ENCODE data around the gene WDCP.
"Not testable (repeated sequence)": the region's sequence is repeated elsewhere in the genome, so short reads cannot be mapped to it uniquely, and the experiment has no call there.

The WDCP gene

DNA sequence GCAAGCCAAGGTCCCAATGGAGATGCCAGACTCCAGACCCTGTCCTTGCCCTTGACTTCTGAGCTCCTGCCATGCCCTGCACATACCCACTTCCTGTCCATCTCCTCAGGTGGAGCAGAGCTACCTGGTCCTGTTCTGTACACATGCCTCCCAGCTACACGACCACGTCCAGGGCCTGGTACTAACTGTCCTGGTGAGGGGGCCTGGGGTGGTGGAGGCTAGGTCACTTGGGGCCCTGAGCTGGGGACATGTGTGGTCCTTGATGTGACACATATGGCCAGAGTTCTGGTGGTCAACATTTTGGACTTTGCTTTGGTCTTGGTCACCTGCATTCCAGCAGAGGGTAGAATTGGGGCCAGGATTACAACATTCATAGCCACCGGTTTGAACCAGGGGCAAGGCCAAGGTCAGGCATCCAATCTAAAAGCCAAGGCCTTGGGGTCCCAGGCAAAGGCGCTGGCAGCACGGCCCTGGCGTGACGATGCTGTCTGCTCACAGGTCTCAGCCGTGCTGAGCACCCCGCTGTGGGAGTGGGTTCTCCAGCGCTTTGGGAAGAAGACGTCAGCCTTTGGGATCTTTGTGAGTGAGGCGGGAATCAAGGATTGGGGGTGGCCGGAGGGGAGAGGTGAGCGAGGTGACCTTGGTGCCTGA lies 24.7 kb downstream of the WDCP start:
- no peak for DNase-seq (ENCODE audit: low read depth)

DNA sequence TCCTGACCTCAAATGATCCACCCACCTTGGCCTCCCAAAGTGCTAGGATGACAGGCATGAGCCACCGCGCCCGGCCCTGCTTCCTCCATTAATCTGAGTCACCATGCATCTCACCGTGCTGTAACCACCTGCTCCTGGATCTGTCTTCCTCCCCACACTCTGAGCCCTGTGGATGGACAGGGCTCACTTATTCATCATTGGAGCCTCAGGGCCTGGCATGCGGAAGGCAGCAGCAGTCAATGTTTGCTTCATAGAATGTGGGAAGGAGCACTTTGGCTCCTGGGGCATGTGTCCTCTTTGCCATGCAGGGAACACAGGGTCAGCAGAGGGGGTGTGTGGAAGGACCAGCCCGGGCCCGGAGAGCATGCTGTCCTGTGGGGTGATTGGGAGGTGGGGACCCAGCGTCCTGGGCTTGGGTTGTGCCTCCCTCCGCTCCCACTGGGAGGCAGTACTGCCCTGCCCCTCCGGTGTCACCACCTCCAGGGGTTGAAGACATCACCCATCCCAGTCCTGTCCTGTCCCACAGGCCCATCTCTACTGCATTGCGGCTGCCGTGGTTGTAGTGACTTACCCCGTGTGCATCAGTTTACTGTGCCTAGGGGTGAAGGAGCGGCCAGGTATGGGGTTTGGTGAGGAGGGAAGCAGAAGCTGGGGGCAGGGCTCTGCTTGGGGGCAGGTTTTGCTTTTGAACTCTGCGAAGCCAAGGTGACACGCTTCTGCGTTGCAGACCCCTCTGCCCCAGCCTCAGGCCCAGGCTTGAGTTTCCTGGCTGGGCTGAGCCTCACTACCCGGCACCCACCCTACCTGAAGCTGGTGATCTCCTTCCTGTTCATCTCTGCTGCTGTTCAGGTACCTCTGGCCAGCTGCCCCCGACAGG lies 25.8 kb downstream of the WDCP start:
- DNase-seq (ENCODE audit: low read depth): no peak

- DNase-seq (ENCODE audit: low read depth): no peak
Measured at GRCh38 chr2:24020244-24020643, 26.9 kb downstream of the WDCP start.

GRCh38 chr2:24019729-24020128 lies 27.5 kb downstream of the WDCP start:
- no peak for DNase-seq (ENCODE audit: low read depth)

GRCh38 chr2:24018241-24018640 lies 28.9 kb downstream of the WDCP start:
- no peak for DNase-seq (ENCODE audit: low read depth)

DNA sequence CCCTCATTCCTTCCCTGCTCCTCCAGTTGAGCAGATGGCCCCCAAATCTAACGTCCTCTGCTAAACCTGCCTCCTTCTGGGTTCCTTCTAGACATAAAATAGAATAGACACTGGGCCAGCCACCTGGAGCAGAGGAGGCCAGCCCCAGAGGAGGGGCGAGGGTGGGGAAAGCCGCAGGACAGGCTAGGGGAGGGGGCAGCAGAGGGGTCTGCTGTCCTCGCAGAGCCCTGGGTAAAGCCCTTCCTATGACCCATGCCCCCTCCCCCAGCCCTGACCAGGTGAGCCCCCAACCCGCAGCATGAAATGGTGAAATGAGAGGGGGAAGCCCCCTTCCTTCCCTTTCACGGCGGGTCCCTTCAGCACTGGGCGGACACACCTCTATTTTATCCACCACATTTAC lies 29.5 kb downstream of the WDCP start:
- no peak for DNase-seq (ENCODE audit: low read depth)

DNA sequence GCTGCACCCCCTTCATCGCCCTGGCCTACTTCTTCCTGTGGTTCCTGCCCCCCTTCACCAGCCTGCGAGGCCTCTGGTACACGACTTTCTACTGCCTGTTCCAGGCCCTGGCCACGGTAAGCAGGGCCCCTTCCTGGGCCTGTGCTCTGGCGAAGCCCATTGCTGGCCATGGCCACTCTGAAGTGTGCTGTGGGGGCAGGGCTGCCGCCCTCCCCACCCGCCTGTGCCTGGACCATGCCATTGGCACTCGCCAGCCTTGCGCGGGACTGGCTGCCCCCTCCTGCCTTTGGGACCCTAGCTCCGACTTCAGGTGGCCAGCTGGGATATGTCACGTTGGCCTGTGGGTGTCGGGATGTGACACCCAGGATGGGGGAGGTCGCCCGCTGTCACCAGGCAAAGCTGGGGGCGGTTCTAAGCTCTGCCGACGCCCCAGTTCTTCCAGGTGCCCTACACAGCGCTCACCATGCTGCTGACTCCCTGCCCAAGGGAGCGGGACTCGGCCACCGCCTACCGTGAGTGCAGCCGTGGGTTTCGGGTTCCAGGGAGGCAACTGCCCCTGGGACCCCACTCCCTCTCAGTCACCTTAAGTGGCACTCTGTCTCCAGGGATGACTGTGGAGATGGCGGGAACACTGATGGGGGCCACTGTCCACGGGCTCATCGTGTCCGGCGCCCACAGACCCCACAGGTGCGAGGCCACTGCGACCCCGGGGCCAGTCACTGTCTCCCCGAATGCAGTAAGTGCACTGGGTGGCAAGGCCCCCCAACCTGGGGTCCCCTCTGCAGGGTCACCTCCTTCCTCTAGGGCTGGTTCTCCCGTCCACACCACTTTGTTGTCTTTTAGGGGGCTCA lies 30.1 kb downstream of the WDCP start:
- DNase-seq (ENCODE audit: low read depth): no peak

DNA sequence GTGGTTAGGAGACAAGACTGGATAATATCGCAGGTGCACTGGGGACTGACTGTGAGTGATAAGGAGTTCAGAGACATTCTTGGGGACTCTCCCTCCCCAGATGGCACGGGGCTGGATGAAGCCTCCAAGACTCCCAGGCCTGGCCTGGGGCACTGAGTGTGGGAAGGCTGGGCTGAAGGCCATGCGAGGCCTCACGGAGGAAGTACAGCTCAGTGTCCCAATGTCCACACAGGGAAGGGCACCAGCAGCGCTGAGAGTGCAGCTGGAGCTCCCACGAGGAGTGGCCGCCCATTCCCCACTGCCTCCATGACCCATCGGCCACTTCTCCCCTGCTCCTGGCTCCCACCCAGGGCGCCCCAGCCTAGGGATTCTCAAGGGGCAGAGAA lies 30.8 kb downstream of the WDCP start:
- DNase-seq (ENCODE audit: low read depth): no peak

- no peak for DNase-seq (ENCODE audit: low read depth)
Measured at GRCh38 chr2:24015562-24016375, 31.4 kb downstream of the WDCP start.

DNA sequence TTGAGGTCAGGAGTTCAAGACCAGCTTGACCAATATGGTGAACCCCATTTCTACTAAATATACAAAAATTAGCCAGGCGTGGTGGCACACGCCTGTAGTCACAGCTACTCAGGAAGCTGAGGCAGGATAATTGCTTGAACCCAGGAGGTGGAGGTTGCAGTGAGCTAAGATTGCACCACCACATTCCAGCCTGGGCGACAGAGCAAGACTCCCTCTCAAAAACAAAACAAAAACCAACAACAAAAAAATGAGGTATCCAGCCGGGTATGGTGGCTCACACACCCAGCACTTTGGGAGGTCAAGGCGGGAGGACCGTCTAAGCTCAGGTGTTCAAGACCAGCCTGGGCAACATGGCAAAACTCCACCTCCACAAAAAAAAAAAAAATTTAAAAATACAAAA lies 32.3 kb downstream of the WDCP start:
- DNase-seq (ENCODE audit: low read depth): not testable (repeated sequence)

DNA sequence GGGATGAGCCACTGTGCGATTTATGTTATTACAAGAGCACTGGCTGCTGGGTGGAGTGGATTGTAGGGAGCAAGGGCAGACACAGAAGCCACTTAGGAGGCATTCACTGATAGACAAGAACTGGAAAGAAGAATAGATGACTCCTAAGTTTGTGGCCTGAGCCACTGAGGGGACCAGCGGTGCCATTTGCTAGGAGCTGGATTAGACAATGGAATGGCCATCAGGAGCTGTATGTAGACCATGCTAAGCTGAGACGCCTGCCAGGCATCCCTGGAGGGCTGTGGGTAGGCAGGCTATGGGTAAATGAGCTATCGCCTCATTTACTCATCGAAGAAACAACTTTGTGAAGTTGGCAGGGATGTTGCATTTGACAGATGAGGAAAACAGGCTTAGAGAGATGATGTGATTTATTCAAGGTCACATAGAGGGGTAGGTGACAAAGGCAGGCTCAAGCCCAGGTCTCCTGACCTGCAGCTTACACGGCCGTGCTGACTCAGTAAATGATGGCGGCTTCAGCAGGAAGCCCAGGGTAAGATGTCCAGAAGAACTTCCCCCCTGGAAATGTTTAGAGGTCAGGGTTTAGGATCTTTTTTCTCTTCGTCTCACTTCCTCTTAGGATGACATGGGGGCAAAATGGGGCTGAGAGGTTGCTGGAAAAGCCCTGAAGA lies 34.5 kb downstream of the WDCP start:
- DNase-seq (ENCODE audit: low read depth): no peak

DNA sequence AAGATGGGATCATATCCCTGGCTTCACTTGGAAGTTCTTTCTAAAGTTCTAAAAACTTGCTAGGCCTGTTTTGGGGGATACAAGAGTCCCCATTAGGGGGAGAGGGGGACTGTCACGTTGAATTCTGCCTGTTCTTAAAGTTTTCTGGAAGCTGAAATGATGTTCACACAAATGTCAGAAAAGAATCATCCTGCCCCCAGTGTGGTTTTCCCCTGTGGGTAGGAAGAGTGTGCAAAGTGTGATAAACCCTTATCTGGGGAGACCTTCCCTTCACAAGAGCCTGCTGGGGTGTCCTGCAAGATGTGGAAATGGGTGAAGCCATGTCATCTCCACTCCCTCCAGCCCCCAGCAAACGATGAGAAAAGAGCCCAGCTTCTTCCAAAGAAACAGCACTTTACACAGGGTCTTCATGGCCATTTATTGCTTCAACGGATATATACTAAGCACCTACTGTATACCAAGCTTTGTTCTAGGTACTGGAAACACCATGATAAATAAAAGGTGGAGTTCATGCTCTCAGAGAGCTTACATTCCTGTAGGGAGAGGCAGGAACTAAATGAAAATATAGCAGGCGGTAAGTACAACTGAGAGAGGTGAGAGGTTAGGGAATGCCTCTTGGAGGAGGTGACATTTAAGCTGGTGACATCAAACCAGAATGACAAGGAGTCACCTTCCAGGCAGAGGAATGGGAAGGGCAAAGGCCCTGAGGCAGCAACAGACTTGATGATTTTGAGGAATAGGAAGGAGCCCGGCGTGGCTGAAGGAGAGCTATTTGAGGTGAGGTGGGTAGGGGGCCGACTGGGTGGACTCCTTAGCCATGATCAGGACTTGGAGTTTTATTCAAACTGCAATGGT lies 35.7 kb downstream of the WDCP start:
- DNase-seq (ENCODE audit: low read depth): no peak

GRCh38 chr2:24010477-24011249 lies 36.5 kb downstream of the WDCP start:
- DNase-seq (ENCODE audit: low read depth): no peak

DNA sequence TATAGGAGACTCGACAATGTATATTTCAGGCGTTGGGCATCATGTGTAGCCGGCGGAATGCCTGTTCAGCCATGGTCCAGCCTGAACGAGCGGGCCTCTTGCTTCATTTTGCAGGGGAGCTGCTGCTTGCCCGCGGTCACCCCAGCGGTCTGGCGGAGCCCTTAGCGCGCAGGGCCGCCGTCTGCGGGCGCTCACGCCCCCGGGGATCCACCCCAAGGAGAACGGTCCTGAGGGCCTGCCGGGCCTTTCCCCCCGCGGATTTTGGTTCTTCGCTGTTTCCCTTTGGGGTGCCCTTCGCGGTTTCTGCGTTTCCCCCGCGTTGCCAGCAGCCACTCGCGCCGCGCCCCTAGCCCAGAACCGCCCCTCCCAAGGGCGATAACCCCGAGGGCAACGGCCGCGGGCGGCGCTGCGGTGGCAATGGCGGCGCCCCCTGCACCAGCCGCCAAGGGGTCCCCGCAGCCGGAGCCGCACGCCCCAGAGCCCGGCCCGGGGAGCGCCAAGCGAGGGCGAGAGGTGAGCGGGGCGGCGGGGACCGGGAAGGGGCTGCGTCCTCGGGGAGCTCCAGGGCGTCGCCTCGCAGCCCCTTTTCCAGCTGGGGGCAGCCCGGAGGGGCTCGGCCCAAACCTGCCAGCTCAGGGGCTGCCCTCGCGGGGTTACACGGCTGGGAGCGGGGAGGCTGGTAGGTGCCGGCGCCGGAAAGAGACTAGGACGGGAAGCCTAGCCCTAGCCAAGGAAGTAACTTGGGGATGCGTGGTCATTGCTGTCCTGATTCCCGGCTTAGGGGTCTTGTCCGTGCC lies 37.3 kb downstream of the WDCP start, which contains the start of gene MFSD2B:
TSS of gene MFSD2B (plus strand) at position 406 of the 797 bp plus-strand sequence. CDS start at position 418, 12 bp downstream.
- DNase-seq (ENCODE audit: low read depth): no peak

- no peak for DNase-seq (ENCODE audit: low read depth)
Measured at GRCh38 chr2:24009367-24009679, 37.9 kb downstream of the WDCP start.

DNA sequence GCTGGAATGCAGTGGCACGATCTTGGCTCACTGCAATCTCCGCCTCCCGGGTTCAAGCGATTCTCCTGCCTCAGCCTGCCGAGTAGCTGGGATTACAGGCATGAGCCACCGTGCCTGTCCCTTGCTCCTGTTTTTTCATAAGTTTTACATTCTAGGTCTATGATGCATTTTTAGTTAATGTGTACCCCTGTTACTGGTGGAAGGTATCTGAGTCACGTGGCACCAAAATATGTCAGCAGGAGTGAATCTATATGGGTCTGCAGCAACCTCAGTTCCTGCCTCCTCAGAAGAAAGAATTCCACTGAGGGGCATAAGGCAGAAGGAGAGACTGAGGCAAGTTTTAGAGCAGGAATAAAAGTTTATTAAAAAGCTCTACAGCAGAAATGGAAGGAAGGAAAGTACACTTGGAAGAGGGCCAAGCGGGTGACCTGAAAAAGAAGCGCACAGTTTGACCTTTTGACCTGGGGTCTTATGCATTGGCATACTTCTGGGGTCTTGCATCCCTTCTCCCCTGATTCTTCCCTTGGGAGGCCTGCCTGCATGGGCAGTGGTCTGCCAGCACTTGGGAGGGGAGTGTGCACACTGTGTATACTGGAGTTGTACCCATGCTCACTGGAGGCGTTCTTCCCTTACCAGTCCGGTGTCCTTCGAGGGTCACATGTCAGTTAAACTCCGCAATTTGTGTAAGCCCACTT lies 38.4 kb downstream of the WDCP start:
- no peak for DNase-seq (ENCODE audit: low read depth)

GRCh38 chr2:24007693-24008092 lies 39.5 kb downstream of the WDCP start:
- DNase-seq (ENCODE audit: low read depth): no peak

DNA sequence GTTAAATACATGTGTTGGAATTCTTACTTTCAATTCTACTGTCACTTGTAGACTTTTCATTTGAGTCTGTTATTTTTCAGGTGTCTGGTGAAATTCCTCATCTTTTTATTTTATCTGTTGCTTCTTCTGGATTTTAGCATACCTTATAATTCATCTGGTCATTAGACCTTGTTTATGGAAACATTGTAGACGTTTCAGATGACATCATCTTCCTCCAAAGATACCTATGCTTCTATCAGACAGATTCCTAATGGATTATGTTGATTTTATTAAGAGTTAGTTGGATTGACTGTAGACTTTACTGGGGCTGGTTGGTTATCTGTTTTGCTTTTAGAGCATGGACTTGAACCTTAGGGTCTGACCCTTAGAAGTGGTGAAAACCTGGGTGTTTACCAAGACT lies 52.6 kb downstream of the WDCP start:
- DNase-seq (ENCODE audit: low read depth): no peak
